ENCODE measurements around the gene UAP1L1. TPM values are rescaled to one million over a fixed set of nuclear protein-coding genes. Genes with fewer than 3 reads are reported as not detected.

Gene UAP1L1
- total and polyA plus RNA-seq, 2 experiments from 2014 or later = 2.5 to 8.1 TPM

DNA sequence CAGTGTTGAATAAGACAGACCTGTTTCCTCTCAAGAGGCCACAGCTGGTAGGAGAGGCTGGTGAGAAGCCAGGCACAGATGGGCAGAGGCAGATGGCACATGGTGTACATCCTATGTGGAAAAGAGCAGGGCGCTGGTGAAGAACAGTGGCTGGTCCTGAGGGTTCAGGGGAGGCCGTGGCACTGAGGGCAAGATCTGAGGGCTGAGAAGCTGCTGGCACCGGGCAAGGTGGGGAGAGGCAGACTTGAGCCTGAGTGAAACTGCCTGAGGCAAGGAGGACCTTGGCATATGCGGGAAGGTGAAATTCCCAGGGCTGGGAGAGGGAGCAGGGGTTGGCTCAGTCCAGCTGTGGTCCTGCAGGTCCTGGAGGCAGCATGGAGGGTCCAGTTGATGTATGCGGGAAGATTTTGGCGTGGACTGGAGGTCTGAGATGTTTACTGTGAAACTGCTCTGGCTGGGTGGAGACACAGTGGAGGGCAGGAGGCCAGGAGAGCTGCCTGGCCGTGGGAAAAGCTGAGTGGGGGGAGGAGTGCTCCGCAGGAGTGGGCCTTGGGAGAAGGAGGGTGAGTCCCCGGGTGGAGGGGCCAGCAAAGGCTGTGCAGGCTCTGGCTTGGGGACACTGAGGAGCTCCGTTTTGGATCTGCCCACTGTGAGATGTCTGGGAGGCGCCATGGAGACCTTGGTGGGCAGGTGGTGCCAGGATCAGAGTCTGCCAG, 12.1 kb downstream of the UAP1L1 start (continued):
- TF ChIP-seq CREB1 (CRISPR knock-in tag; IDR thresholded peaks at IDR 0.05; ENCODE audit: low read depth) (no peak), NANOG (IDR thresholded peaks at IDR 0.05; ENCODE audit: borderline replicate concordance) (no peak), POLR2AphosphoS5 (IDR thresholded peaks at IDR 0.05; ENCODE audit: low read depth) (no peak)

DNA sequence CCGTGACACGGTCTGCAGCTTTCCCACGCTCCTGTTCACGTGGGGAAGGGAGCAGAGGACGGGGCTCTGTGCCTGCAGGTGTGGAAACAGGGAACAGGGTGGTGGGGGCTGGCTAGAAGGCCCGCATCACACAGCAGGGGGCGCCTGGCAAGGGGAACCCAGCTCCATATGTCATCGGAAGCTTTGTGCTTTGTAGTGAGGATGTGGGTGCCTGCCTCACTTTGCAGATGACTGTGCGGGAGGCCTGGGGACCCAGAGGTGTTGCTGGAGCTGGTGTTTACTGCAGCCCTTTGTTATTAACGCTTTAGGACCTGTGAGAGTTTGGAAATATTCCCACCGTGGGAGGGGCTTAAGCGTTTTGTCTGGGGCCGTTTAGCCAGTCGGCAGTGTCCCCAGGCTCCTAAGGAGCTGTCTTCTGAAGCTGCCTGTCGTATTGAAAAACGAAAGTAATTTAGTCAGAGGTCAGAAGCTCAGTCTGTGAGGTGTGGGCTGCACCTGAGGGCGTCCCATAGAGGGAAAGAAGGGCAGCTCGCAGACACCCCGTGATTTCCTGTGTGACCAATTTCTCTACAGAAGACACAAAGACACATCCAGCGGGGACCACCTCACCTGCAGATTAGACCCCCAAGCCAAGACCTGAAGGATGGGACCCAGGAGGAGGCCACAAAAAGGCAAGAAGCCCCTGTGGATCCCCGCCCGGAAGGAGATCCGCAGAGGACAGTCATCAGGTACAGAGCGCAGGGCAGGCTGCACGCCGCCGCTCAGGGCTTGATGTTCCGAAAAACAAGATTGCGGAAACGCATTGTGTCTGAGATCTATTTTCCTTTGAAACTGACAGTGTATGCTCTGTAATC, 18.6 kb downstream of the UAP1L1 start:
- Mint-ChIP-seq H3K9me3 (0 out of 3 replicates have a peak, but pooled peaks cover 2% of the 10 kb centered on the region), H3K27ac (no peak overlapping the region; the same call in 1 of the 2 replicates), H3K4me1 (no peaks in the 10 kb centered on the region), H3K27me3 (ENCODE audit: insufficient read depth, low read depth, poor library complexity) (peaks cover 5% of the 10 kb centered on the region), H3K36me3 (ENCODE audit: low read depth) (peaks cover 31% of the 10 kb centered on the region), H3K4me3 (no peak overlapping the region)
- Histone ChIP-seq H2AFZ (no peak overlapping the region), H3K4me2 (no peak overlapping the region), H3K79me2 (replicated peaks; ENCODE audit: insufficient read depth) (no peaks in the 10 kb centered on the region), H3K9me2 (ENCODE audit: insufficient read depth) (no peaks in the 10 kb centered on the region), H3K4me1 (ENCODE audit: insufficient read depth) (no peaks in the 10 kb centered on the region), H3F3A (replicated peaks; ENCODE audit: low read depth) (no peaks in the 10 kb centered on the region), H3K36me3 (ENCODE audit: insufficient read depth) (peaks cover 2% of the 10 kb centered on the region), H4K20me1 (replicated peaks; ENCODE audit: insufficient read depth) (no peaks in the 10 kb centered on the region; the same call in 1 of the 2 replicates), H3K27ac (ENCODE audit: low read depth) (no peak overlapping the region), H3K27me3 (ENCODE audit: insufficient read depth) (no peaks in the 10 kb centered on the region), H3K4me3 (no peak overlapping the region)
- no peak for ATAC-seq
- no peak for TF ChIP-seq NANOG (IDR thresholded peaks at IDR 0.05; ENCODE audit: borderline replicate concordance)
- TF ChIP-seq, protein P1, sequence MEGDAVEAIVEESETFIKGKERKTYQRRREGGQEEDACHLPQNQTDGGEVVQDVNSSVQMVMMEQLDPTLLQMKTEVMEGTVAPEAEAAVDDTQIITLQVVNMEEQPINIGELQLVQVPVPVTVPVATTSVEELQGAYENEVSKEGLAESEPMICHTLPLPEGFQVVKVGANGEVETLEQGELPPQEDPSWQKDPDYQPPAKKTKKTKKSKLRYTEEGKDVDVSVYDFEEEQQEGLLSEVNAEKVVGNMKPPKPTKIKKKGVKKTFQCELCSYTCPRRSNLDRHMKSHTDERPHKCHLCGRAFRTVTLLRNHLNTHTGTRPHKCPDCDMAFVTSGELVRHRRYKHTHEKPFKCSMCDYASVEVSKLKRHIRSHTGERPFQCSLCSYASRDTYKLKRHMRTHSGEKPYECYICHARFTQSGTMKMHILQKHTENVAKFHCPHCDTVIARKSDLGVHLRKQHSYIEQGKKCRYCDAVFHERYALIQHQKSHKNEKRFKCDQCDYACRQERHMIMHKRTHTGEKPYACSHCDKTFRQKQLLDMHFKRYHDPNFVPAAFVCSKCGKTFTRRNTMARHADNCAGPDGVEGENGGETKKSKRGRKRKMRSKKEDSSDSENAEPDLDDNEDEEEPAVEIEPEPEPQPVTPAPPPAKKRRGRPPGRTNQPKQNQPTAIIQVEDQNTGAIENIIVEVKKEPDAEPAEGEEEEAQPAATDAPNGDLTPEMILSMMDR (conservative IDR thresholded peaks at IDR 0.05; ENCODE audit: low read depth in 2 of 2) = peak in 1 of 2 experiments; percentile 18; a peak in 1 of 4 replicates
- peak; percentile 29 for DNase-seq (ENCODE audit: low spot score)

DNA sequence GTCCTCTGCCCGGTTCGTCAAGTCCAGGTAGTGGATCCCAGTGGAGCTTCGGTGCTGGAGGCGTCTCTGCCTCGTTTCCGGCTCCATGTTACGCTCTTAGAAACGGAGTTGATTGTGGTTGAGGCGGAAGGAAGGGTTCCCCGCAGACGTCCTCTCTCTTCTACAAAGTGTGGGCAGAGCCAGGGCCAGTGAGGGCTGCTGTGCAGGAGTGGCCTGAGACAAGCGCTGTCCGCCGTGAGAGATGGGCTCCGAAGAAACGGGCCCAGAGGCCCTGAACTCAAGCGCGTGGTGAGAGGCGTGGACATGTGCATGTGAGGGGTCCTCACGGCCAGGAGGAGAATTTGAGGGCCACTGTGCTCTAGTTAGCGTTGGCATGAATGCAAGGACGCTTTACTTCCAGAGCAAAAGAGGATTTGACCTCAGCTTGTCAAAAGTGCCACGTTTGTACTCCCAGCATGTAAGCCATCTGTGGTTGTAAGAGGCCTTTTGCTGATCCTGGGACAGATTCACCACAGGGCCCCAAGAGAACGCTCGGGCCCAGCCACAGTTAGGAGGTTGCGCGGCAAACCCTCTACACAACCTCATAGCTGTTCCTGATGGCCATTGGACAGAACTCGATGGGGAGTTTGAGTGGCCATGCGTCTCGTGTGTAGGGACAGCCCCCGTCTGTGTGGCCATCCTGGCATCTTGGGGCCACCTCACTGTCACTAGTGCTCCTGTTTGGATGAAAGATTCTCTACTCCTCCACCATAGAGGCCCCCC, 19.6 kb downstream of the UAP1L1 start:
- Histone ChIP-seq H3F3A (replicated peaks; ENCODE audit: low read depth) (peaks cover 6% of the 10 kb centered on the region; the same call in 1 of the 2 replicates), H4K20me1 (replicated peaks; ENCODE audit: insufficient read depth) (no peaks in the 10 kb centered on the region; the same call in 1 of the 2 replicates), H3K9me2 (ENCODE audit: insufficient read depth) (no peaks in the 10 kb centered on the region), H3K36me3 (ENCODE audit: insufficient read depth) (peaks cover 8% of the 10 kb centered on the region), H3K27ac (ENCODE audit: low read depth) (no peak overlapping the region), H3K79me2 (replicated peaks; ENCODE audit: insufficient read depth) (no peaks in the 10 kb centered on the region), H2AFZ (no peak overlapping the region), H3K4me2 (no peak overlapping the region), H3K27me3 (ENCODE audit: insufficient read depth) (no peaks in the 10 kb centered on the region), H3K4me3 (no peak overlapping the region), H3K4me1 (ENCODE audit: insufficient read depth) (no peaks in the 10 kb centered on the region)
- no peak overlapping the region for H3K27ac Mint-ChIP-seq
- DNase-seq (ENCODE audit: low spot score) (no peak), ATAC-seq (no peak)
- no peak overlapping the region for H3K4me3 Mint-ChIP-seq
- 0 out of 3 replicates have a peak, but pooled peaks cover 2% of the 10 kb centered on the region for H3K9me3 Mint-ChIP-seq
- peaks cover 28% of the 10 kb centered on the region for H3K36me3 Mint-ChIP-seq (ENCODE audit: low read depth)
- no peaks in the 10 kb centered on the region for H3K4me1 Mint-ChIP-seq
- peaks cover 4% of the 10 kb centered on the region for H3K27me3 Mint-ChIP-seq (ENCODE audit: insufficient read depth, low read depth, poor library complexity)
- TF ChIP-seq EZH2phosphoT487 (IDR thresholded peaks at IDR 0.05; ENCODE audit: unreplicated experiment) = no peak
- TF ChIP-seq CREB1 (CRISPR knock-in tag; IDR thresholded peaks at IDR 0.05; ENCODE audit: low read depth) = no peak
- no peak for TF ChIP-seq EZH2 (IDR thresholded peaks at IDR 0.05; ENCODE audit: low read depth, unreplicated experiment)
- TF ChIP-seq, protein P2, sequence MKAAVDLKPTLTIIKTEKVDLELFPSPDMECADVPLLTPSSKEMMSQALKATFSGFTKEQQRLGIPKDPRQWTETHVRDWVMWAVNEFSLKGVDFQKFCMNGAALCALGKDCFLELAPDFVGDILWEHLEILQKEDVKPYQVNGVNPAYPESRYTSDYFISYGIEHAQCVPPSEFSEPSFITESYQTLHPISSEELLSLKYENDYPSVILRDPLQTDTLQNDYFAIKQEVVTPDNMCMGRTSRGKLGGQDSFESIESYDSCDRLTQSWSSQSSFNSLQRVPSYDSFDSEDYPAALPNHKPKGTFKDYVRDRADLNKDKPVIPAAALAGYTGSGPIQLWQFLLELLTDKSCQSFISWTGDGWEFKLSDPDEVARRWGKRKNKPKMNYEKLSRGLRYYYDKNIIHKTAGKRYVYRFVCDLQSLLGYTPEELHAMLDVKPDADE (IDR thresholded peaks at IDR 0.05) = no peak
- TF ChIP-seq NANOG (IDR thresholded peaks at IDR 0.05; ENCODE audit: borderline replicate concordance) = no peak
- TF ChIP-seq, protein P3, sequence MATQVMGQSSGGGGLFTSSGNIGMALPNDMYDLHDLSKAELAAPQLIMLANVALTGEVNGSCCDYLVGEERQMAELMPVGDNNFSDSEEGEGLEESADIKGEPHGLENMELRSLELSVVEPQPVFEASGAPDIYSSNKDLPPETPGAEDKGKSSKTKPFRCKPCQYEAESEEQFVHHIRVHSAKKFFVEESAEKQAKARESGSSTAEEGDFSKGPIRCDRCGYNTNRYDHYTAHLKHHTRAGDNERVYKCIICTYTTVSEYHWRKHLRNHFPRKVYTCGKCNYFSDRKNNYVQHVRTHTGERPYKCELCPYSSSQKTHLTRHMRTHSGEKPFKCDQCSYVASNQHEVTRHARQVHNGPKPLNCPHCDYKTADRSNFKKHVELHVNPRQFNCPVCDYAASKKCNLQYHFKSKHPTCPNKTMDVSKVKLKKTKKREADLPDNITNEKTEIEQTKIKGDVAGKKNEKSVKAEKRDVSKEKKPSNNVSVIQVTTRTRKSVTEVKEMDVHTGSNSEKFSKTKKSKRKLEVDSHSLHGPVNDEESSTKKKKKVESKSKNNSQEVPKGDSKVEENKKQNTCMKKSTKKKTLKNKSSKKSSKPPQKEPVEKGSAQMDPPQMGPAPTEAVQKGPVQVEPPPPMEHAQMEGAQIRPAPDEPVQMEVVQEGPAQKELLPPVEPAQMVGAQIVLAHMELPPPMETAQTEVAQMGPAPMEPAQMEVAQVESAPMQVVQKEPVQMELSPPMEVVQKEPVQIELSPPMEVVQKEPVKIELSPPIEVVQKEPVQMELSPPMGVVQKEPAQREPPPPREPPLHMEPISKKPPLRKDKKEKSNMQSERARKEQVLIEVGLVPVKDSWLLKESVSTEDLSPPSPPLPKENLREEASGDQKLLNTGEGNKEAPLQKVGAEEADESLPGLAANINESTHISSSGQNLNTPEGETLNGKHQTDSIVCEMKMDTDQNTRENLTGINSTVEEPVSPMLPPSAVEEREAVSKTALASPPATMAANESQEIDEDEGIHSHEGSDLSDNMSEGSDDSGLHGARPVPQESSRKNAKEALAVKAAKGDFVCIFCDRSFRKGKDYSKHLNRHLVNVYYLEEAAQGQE (IDR thresholded peaks at IDR 0.05; ENCODE audit: unreplicated experiment) = no peak
- TF ChIP-seq, protein P1 (conservative IDR thresholded peaks at IDR 0.05; ENCODE audit: low read depth in 2 of 2) = no peak

All from GM23338 (cell line).